CD14-positive monocyte (primary cell): ENCODE measurements around the gene CDH16. TPM values are rescaled to one million over a fixed set of nuclear protein-coding genes. Genes with fewer than 3 reads are reported as not detected.

Source experiments
- DNase-seq, 3 donors: peaks; one replicate each; pipeline ENCODE4 v3.0.0-alpha.2; 2011 to 2022
- H2AFZ ChIP-seq: 2 replicates; pipeline ENCODE4 v1.6.0; 2012; ENCODE audit warnings: mild to moderate bottlenecking, low read depth, low read length, inconsistent platforms; ENCODE audit not compliant: insufficient read depth, poor library complexity, severe bottlenecking
- H3K27ac ChIP-seq, 2 donors: 1 replicate in 1 of 2; 2 replicates in 1 of 2; pipeline ENCODE4 v1.5.1; 2012 to 2013; ENCODE audit warnings: low read length in 2 of 2, control low read depth in 1 of 2, inconsistent platforms in 1 of 2, low read depth in 1 of 2, mild to moderate bottlenecking in 1 of 2
- H3K27me3 ChIP-seq, 2 donors: one replicate each; pipeline versions ENCODE4 v1.6.0 to v1.6.1; 2011 to 2013; ENCODE audit warnings: low read length in 2 of 2; ENCODE audit not compliant: control insufficient read depth in 2 of 2, insufficient read depth in 2 of 2
- H3K36me3 ChIP-seq, 2 donors: replicated peaks in 1 of 2; 1 replicate in 1 of 2; 2 replicates in 1 of 2; pipeline versions ENCODE4 v1.5.1 to v1.6.1; 2012 to 2013; ENCODE audit warnings: low read length in 2 of 2, control low read depth in 1 of 2, inconsistent platforms in 1 of 2, mild to moderate bottlenecking in 1 of 2; ENCODE audit not compliant: insufficient read depth in 2 of 2, control insufficient read depth in 1 of 2
- H3K4me1 ChIP-seq, 2 donors: 1 replicate in 1 of 2; 2 replicates in 1 of 2; pipeline versions ENCODE4 v1.5.1 to v1.6.1; 2012 to 2013; ENCODE audit warnings: low read length in 2 of 2, control low read depth in 1 of 2, inconsistent platforms in 1 of 2, mild to moderate bottlenecking in 1 of 2, moderate library complexity in 1 of 2; ENCODE audit not compliant: insufficient read depth in 2 of 2, control insufficient read depth in 1 of 2
- H3K4me2 ChIP-seq: replicated peaks from 2 replicates; pipeline ENCODE3; 2012; ENCODE audit warnings: low read length, moderate library complexity, mild to moderate bottlenecking; ENCODE audit not compliant: poor library complexity, severe bottlenecking; ENCODE audit errors: extremely low read depth
- H3K4me3 ChIP-seq, 3 experiments: fragments of 200-600 bp in 1 of 3; sonication (generic) in 1 of 3; replicated peaks in 1 of 3; 1 replicate in 2 of 3; 2 replicates in 1 of 3; pipeline ENCODE4 v1.5.1; 2011 to 2013; ENCODE audit warnings: low read length in 3 of 3, mild to moderate bottlenecking in 3 of 3, control low read depth in 2 of 3, low read depth in 2 of 3, inconsistent platforms in 1 of 3, moderate library complexity in 1 of 3
- H3K79me2 ChIP-seq: 2 replicates; pipeline ENCODE4 v1.6.0; 2012; ENCODE audit warnings: mild to moderate bottlenecking, control low read depth, inconsistent platforms, low read length, moderate library complexity; ENCODE audit not compliant: insufficient read depth
- H3K9ac ChIP-seq: 2 replicates; pipeline ENCODE4 v1.6.0; 2017; ENCODE audit warnings: low read length, mild to moderate bottlenecking; ENCODE audit not compliant: insufficient read depth, poor library complexity, severe bottlenecking
- H3K9me3 ChIP-seq, 2 donors: replicated peaks in 1 of 2; 1 replicate in 1 of 2; 2 replicates in 1 of 2; pipeline versions ENCODE4 v1.5.1 to v1.6.1; 2012 to 2013; ENCODE audit warnings: low read length in 2 of 2, control low read depth in 1 of 2; ENCODE audit not compliant: control insufficient read depth in 1 of 2, insufficient read depth in 1 of 2
- H4K20me1 ChIP-seq: 2 replicates; pipeline ENCODE4 v1.6.0; 2012; ENCODE audit warnings: mild to moderate bottlenecking, low read length, control low read depth, moderate library complexity; ENCODE audit not compliant: insufficient read depth
- H3K27ac Mint-ChIP-seq, 7 donors: one replicate each; pipeline ENCODE4 v1.8.0; 2020; ENCODE audit warnings: mild to moderate bottlenecking in 7 of 7, mixed read lengths in 7 of 7, moderate library complexity in 6 of 7, inconsistent platforms in 2 of 7
- H3K27me3 Mint-ChIP-seq, 3 donors: one replicate each; pipeline ENCODE4 v1.8.0; 2021 to 2022; ENCODE audit warnings: low read depth in 3 of 3, mild to moderate bottlenecking in 3 of 3, mixed read lengths in 3 of 3, moderate library complexity in 3 of 3, inconsistent platforms in 1 of 3
- H3K36me3 Mint-ChIP-seq, 2 donors: one replicate each; pipeline ENCODE4 v1.8.0; 2020; ENCODE audit warnings: mixed read lengths in 2 of 2, inconsistent platforms in 1 of 2, mild to moderate bottlenecking in 1 of 2
- H3K4me1 Mint-ChIP-seq: one replicate; pipeline ENCODE4 v1.8.0; 2020; ENCODE audit warnings: mild to moderate bottlenecking, mixed read lengths
- H3K4me3 Mint-ChIP-seq, 2 donors: one replicate each; pipeline ENCODE4 v1.8.0; 2020; ENCODE audit warnings: mild to moderate bottlenecking in 2 of 2, mixed read lengths in 2 of 2, moderate library complexity in 1 of 2
- H3K9me3 Mint-ChIP-seq, 7 donors: one replicate each; pipeline ENCODE4 v1.8.0; 2020 to 2022; ENCODE audit warnings: mixed read lengths in 7 of 7, mild to moderate bottlenecking in 6 of 7, moderate library complexity in 6 of 7, inconsistent platforms in 2 of 7
- WGBS: methylation state at CpG from one replicate; pipeline ENCODE4 v1.1.5; 2013; ENCODE audit warnings: missing lambda C conversion rate; ENCODE audit not compliant: insufficient coverage; 5-methylcytosine and 5-hydroxymethylcytosine counted together
- intact Hi-C, 2 donors: fragments of 100-400 bp; cut with micrococcal nuclease; formaldehyde crosslinking; loops; one replicate each; pipeline versions ENCODE4 v1.15.0 to v1.15.1; 2023
- polyA plus RNA-seq, 3 donors: library from polyadenylated mRNA; depleted of rRNA in 1 of 3; unstranded in 2 of 3; stranded (reverse) in 1 of 3; fragments of 300-500 nt in 2 of 3; fragments of >200 nt in 1 of 3; fragmentation: Illumina TruSeq in 2 of 3; gene quantifications; 1 replicate in 2 of 3; 2 replicates in 1 of 3; pipeline ENCODE4 v1.2.3, GENCODE V29; 2012 to 2021
- TF ChIP-seq, protein P1 (sequence below): fragments of 200-600 bp; IDR thresholded peaks from one replicate; pipeline ENCODE4 v1.8.0; 2022; ENCODE audit warnings: antibody characterized with exemption, mild to moderate bottlenecking

The CDH16 gene
- polyA plus RNA-seq, 3 donors, result not detected

DNA sequence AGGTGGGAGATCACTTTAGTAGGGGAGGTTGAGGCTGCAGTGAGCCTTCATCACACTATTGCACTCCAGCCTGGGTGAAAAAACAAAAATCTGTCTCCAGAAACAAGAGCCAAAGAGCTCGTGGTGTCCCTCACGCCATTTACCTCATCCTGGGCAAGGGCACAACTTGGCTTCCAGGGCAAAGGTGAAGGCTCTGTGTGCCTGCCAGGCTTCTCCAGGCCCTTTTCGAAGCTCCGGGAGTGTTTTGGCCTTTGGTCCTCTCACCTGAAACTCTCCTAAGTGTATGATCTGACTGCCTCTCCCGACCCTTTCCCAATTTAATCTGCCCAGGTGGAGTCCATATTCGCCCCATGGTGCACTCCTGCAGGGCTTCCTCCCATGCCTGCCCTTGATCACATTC lies 30.8 kb upstream of the CDH16 start:
- Mint-ChIP-seq H3K27ac (no peak overlapping the region), H3K27me3 (peaks cover 52 to 58% (median 55%) of the 10 kb centered on the region in 3 donors)

DNA sequence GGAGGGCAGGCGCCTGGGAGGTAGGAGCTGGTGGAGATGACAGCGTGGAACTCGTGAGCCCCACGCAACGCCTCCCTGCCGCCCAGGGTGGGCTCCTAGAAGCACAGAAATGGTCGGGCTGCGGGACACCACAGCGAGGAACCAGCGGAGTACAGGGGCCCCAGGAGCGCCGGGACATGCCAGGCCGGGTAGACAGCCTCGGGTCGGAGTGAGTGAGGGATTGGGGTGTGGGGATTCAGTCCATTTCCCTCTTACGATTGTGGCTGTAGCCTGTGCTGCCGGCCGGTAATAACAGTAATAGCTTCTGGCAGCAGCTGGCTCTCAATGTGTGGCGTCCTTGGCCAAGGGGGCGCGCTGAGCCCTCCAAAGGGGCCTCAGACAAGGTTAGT lies 30.1 kb upstream of the CDH16 start:
- H2AFZ ChIP-seq, result peak overlapping the region; percentile 73
- WGBS, result 13% methylated on average over 18 of the region's 21 CpGs
- H3K27me3 ChIP-seq, result peaks cover 27 to 50% of the 10 kb centered on the region in 2 donors
- Mint-ChIP-seq H3K27me3 (peaks cover 52 to 58% (median 55%) of the 10 kb centered on the region in 3 donors), H3K4me1 (peaks cover 22% of the 10 kb centered on the region), H3K36me3 (peaks cover 6 to 7% of the 10 kb centered on the region in 2 donors), H3K4me3 (peak overlapping the region; percentile 86 to 98), H3K27ac (no peak overlapping the region), H3K9me3 (peaks cover 0 to 16% (median 9%) of the 10 kb centered on the region in 7 donors)
- peaks cover 1 to 3% of the 10 kb centered on the region in 2 donors for H3K36me3 ChIP-seq
- H3K4me2 ChIP-seq, result peak overlapping the region; percentile 77
- peaks cover 0 to 10% of the 10 kb centered on the region in 2 donors for H3K9me3 ChIP-seq
- TF ChIP-seq, protein P1, sequence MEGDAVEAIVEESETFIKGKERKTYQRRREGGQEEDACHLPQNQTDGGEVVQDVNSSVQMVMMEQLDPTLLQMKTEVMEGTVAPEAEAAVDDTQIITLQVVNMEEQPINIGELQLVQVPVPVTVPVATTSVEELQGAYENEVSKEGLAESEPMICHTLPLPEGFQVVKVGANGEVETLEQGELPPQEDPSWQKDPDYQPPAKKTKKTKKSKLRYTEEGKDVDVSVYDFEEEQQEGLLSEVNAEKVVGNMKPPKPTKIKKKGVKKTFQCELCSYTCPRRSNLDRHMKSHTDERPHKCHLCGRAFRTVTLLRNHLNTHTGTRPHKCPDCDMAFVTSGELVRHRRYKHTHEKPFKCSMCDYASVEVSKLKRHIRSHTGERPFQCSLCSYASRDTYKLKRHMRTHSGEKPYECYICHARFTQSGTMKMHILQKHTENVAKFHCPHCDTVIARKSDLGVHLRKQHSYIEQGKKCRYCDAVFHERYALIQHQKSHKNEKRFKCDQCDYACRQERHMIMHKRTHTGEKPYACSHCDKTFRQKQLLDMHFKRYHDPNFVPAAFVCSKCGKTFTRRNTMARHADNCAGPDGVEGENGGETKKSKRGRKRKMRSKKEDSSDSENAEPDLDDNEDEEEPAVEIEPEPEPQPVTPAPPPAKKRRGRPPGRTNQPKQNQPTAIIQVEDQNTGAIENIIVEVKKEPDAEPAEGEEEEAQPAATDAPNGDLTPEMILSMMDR, result no peak
- no peak overlapping the region for H3K27ac ChIP-seq
- H3K4me3 ChIP-seq, result peak overlapping the region in 1 of 3 experiments; percentile 77
- no peak for DNase-seq
- intact Hi-C loops, result no loop called here
- H3K79me2 ChIP-seq, result no peaks in the 10 kb centered on the region
- no peak overlapping the region for H3K9ac ChIP-seq
- peaks cover 4% of the 10 kb centered on the region for H4K20me1 ChIP-seq
- H3K4me1 ChIP-seq, result peaks cover 17 to 18% of the 10 kb centered on the region in 2 donors

More for the DNA sequence above, 30.8 kb upstream of the CDH16 start:
- H4K20me1 ChIP-seq, result no peaks in the 10 kb centered on the region
- intact Hi-C loops, result no loop called here
- H3K4me1 ChIP-seq, result peaks cover 17 to 18% of the 10 kb centered on the region in 2 donors
- H3K4me3 Mint-ChIP-seq, result peak overlapping the region in 1 of 2 donors; percentile 98
- H2AFZ ChIP-seq, result no peak overlapping the region
- 77% methylated on average over 5 of the region's 6 CpGs for WGBS
- H3K36me3 Mint-ChIP-seq, result peaks cover 2 to 3% of the 10 kb centered on the region in 2 donors
- peaks cover 0 to 16% (median 9%) of the 10 kb centered on the region in 7 donors for H3K9me3 Mint-ChIP-seq
- no peak overlapping the region for H3K4me2 ChIP-seq
- H3K27ac ChIP-seq, result no peak overlapping the region
- H3K36me3 ChIP-seq, result no peaks in the 10 kb centered on the region
- TF ChIP-seq, protein P1, result no peak
- H3K4me1 Mint-ChIP-seq, result peaks cover 22% of the 10 kb centered on the region
- no peak overlapping the region for H3K9ac ChIP-seq
- no peak for DNase-seq
- no peaks in the 10 kb centered on the region for H3K79me2 ChIP-seq
- peaks cover 0 to 10% of the 10 kb centered on the region in 2 donors for H3K9me3 ChIP-seq
- H3K4me3 ChIP-seq, result no peak overlapping the region
- peaks cover 27 to 50% of the 10 kb centered on the region in 2 donors for H3K27me3 ChIP-seq
